Frontal cortex (tissue), 4 donors: ENCODE measurements around the gene CYTH3. TPM values are rescaled to one million over a fixed set of nuclear protein-coding genes. Genes with fewer than 3 reads are reported as not detected.
"Not testable (repeated sequence)": the region's sequence is repeated elsewhere in the genome, so short reads cannot be mapped to it uniquely, and the experiment has no call there.

ENCODE experiments used
- DNase-seq, 2 donors: peaks; one replicate each; pipeline ENCODE4 v3.0.0; 2012; ENCODE audit warnings: low spot score in 2 of 2
- FAIRE-seq: peaks from 2 replicates; lab custom pipeline; 2012; peaks lifted over from hg19 to GRCh38; lab: Jason Lieb, UNC
- total RNA-seq: library from RNA; depleted of rRNA; stranded (reverse); fragments of >200 nt; gene quantifications from one replicate; pipeline ENCODE4 v1.2.3, GENCODE V29; 2014
- donor health status: control.
- donor health status: control.
- donor health status: control.

Gene CYTH3
- total RNA-seq, 1 donor from 2014 or later = 26.9 TPM

- DNase-seq (no peak), FAIRE-seq (no peak)
Measured at GRCh38 chr7:6237730-6238129, 34.7 kb downstream of the CYTH3 start.

- FAIRE-seq (no peak), DNase-seq (no peak)
Measured at GRCh38 chr7:6237011-6237410, 35.4 kb downstream of the CYTH3 start.

GRCh38 chr7:6235029-6235871 lies 37.2 kb downstream of the CYTH3 start:
- no peak for DNase-seq
- no peak for FAIRE-seq

GRCh38 chr7:6234384-6234783 lies 38.0 kb downstream of the CYTH3 start:
- FAIRE-seq = no peak
- DNase-seq = no peak

GRCh38 chr7:6232534-6232933 lies 39.9 kb downstream of the CYTH3 start:
- FAIRE-seq (no peak), DNase-seq (no peak)

GRCh38 chr7:6232116-6232515 lies 40.3 kb downstream of the CYTH3 start:
- DNase-seq (no peak), FAIRE-seq (no peak)

GRCh38 chr7:6231184-6231583 lies 41.2 kb downstream of the CYTH3 start:
- no peak for DNase-seq
- FAIRE-seq = no peak

- DNase-seq, FAIRE-seq: not testable (repeated sequence)
Measured at GRCh38 chr7:6229284-6229683, 43.1 kb downstream of the CYTH3 start.

- no peak for FAIRE-seq
Measured at GRCh38 chr7:6228361-6229229, 43.8 kb downstream of the CYTH3 start.

GRCh38 chr7:6227294-6227846 lies 45.1 kb downstream of the CYTH3 start:
- DNase-seq = no peak

More at GRCh38 chr7:6228361-6229229, 43.8 kb downstream of the CYTH3 start:
- no peak for DNase-seq

GRCh38 chr7:6226194-6226799 lies 46.1 kb downstream of the CYTH3 start:
- FAIRE-seq = no peak

More at GRCh38 chr7:6227294-6227846, 45.1 kb downstream of the CYTH3 start:
- no peak for FAIRE-seq

GRCh38 chr7:6223411-6223810 lies 49.0 kb downstream of the CYTH3 start:
- FAIRE-seq, DNase-seq: not testable (repeated sequence)

More at GRCh38 chr7:6226194-6226799, 46.1 kb downstream of the CYTH3 start:
- no peak for DNase-seq

GRCh38 chr7:6223010-6223409 lies 49.4 kb downstream of the CYTH3 start:
- not testable (repeated sequence) for FAIRE-seq, DNase-seq

GRCh38 chr7:6221340-6222319 lies 50.8 kb downstream of the CYTH3 start:
- DNase-seq (no peak), FAIRE-seq (no peak)

- DNase-seq = no peak
- FAIRE-seq = no peak
Measured at GRCh38 chr7:6218329-6218728, 54.1 kb downstream of the CYTH3 start.

- DNase-seq = no peak
- FAIRE-seq = no peak
Measured at GRCh38 chr7:6212008-6212407, 60.4 kb downstream of the CYTH3 start.

GRCh38 chr7:6210621-6211372 lies 61.6 kb downstream of the CYTH3 start:
- no peak for FAIRE-seq

GRCh38 chr7:6209340-6209739 lies 63.1 kb downstream of the CYTH3 start:
- FAIRE-seq (no peak), DNase-seq (no peak)

More at GRCh38 chr7:6210621-6211372, 61.6 kb downstream of the CYTH3 start:
- DNase-seq = no peak
